SU-DHL-6 (cell line): ENCODE data around the gene ASL.

ENCODE experiments used
- H2AFZ ChIP-seq: fragments of 200-600 bp; sonication (generic); 2 replicates; pipeline ENCODE4 v1.6.1; 2014; ENCODE audit warnings: low read depth, mild to moderate bottlenecking, moderate library complexity, mixed read lengths, antibody characterized with exemption, low read length; ENCODE audit not compliant: severe bottlenecking
- H3F3A ChIP-seq: fragments of 200-600 bp; shearing (Covaris generic); 2 replicates; pipeline ENCODE4 v1.6.0; 2016; ENCODE audit warnings: antibody characterized with exemption, mild to moderate bottlenecking; ENCODE audit not compliant: insufficient read depth
- H3K27ac ChIP-seq: fragments of 200-600 bp; sonication (generic); 2 replicates; pipeline ENCODE4 v1.5.1; 2016; ENCODE audit warnings: low read depth, mild to moderate bottlenecking, low read length, moderate library complexity, mixed read lengths
- H3K27me3 ChIP-seq: fragments of 200-600 bp; sonication (generic), shearing (Covaris generic); 2 replicates; pipeline ENCODE4 v1.6.0; 2014; ENCODE audit warnings: mild to moderate bottlenecking, low read length
- H3K36me3 ChIP-seq: fragments of 200-600 bp; sonication (generic); 2 replicates; pipeline ENCODE4 v1.6.1; 2014; ENCODE audit warnings: mild to moderate bottlenecking, low read length, mixed read lengths
- H3K4me2 ChIP-seq: fragments of 300-600, 200-600 bp; shearing (Covaris generic), sonication (generic); 2 replicates; pipeline ENCODE4 v1.6.0; 2014; ENCODE audit warnings: low read length, low read depth, mild to moderate bottlenecking; ENCODE audit not compliant: poor library complexity, severe bottlenecking
- H3K4me3 ChIP-seq: fragments of 200-600 bp; sonication (generic); 2 replicates; pipeline ENCODE4 v1.5.1; 2014; ENCODE audit warnings: antibody characterized with exemption, low read length, mild to moderate bottlenecking, mixed read lengths; ENCODE audit not compliant: insufficient read depth, poor library complexity, severe bottlenecking
- H3K79me2 ChIP-seq: fragments of 200-600 bp; sonication (generic); 2 replicates; pipeline ENCODE4 v1.6.1; 2014; ENCODE audit warnings: mild to moderate bottlenecking, low read length, moderate library complexity; ENCODE audit not compliant: insufficient read depth
- H3K9ac ChIP-seq: fragments of 200-600 bp; sonication (generic); 2 replicates; pipeline ENCODE4 v1.7.0; 2014; ENCODE audit warnings: mild to moderate bottlenecking, low read length
- H3K9me2 ChIP-seq: fragments of 200-600 bp; sonication (generic); replicated peaks from 2 replicates; pipeline ENCODE4 v1.6.1; 2014; ENCODE audit warnings: low read length; ENCODE audit not compliant: insufficient read depth
- H3K9me3 ChIP-seq: fragments of 200-600 bp; sonication (generic); 2 replicates; pipeline ENCODE4 v1.6.1; 2014; ENCODE audit warnings: low read length, mixed read lengths; ENCODE audit not compliant: insufficient read depth
- H4K20me1 ChIP-seq: fragments of 200-600 bp; sonication (generic); 2 replicates; pipeline ENCODE4 v1.6.1; 2014; ENCODE audit warnings: low read depth, mild to moderate bottlenecking, antibody characterized with exemption, low read length, moderate library complexity, mixed read lengths
- CTCF ChIP-seq: fragments of 200-600 bp; sonication (generic); IDR thresholded peaks from one replicate; pipeline ENCODE4 v1.5.1; 2017; ENCODE audit warnings: antibody characterized with exemption, mild to moderate bottlenecking, low read length, moderate library complexity; ENCODE audit not compliant: insufficient read depth, poor library complexity, severe bottlenecking
- EZH2phosphoT487 ChIP-seq: fragments of 200-600 bp; sonication (generic), shearing (Covaris generic); conservative IDR thresholded peaks from 2 replicates; pipeline ENCODE4 v1.6.1; 2018; ENCODE audit warnings: mild to moderate bottlenecking, antibody characterized with exemption, low read length, moderate library complexity, mixed read lengths

ASL gene

GRCh38 chr7:66095010-66095409, 19.4 kb downstream of the ASL start:
- no peaks in the 10 kb centered on the region for H3K36me3 ChIP-seq
- H3K9ac ChIP-seq = no peak overlapping the region
- H3F3A ChIP-seq = 0 out of 2 replicates have a peak, but pooled peaks cover 4% of the 10 kb centered on the region
- H3K4me2 ChIP-seq = no peak overlapping the region
- TF ChIP-seq EZH2phosphoT487 (no peak), CTCF (no peak)
- H3K9me2 ChIP-seq = no peaks in the 10 kb centered on the region
- H3K9me3 ChIP-seq = no peaks in the 10 kb centered on the region
- H3K27me3 ChIP-seq = no peaks in the 10 kb centered on the region
- H2AFZ ChIP-seq = no peak overlapping the region
- H3K4me3 ChIP-seq = no peak overlapping the region
- no peak overlapping the region for H3K27ac ChIP-seq
- no peaks in the 10 kb centered on the region for H4K20me1 ChIP-seq
- H3K79me2 ChIP-seq = no peaks in the 10 kb centered on the region

DNA sequence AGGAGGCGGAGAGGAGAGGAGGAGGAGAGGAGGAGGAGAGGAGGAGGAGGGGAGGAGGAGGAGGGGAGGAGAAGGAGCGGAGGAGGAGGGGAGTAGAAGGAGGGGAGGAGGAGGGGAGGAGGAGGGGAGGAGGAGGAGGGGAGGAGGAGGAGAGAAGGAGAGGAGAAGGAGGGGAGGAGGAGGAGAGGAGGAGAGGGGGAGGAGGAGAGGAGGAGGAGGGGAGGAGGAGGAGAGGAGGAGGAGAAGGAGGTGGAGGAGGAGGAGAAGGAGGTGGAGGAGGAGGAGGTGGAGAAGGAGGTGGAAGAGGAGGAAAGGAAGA, 23.6 kb downstream of the ASL start:
- Histone ChIP-seq H3K36me3 (no peaks in the 10 kb centered on the region), H4K20me1 (no peaks in the 10 kb centered on the region), H3K9me3 (no peaks in the 10 kb centered on the region), H3K27me3 (no peaks in the 10 kb centered on the region), H3K9me2 (no peaks in the 10 kb centered on the region), H2AFZ (peak overlapping the region; percentile 45), H3F3A (0 out of 2 replicates have a peak, but pooled peaks cover 4% of the 10 kb centered on the region), H3K9ac (no peak overlapping the region), H3K4me2 (no peak overlapping the region), H3K4me3 (no peak overlapping the region), H3K27ac (no peak overlapping the region), H3K79me2 (no peaks in the 10 kb centered on the region)
- TF ChIP-seq EZH2phosphoT487 = no peak
- no peak for TF ChIP-seq CTCF

GRCh38 chr7:66099551-66100407, 24.2 kb downstream of the ASL start:
- no peaks in the 10 kb centered on the region for H3K9me3 ChIP-seq
- TF ChIP-seq CTCF = no peak
- no peak for TF ChIP-seq EZH2phosphoT487
- H3K4me2 ChIP-seq = peak overlapping the region; percentile 38
- no peaks in the 10 kb centered on the region for H3K79me2 ChIP-seq
- H3K4me3 ChIP-seq = no peak overlapping the region
- 0 out of 2 replicates have a peak, but pooled peaks cover 4% of the 10 kb centered on the region for H3F3A ChIP-seq
- no peaks in the 10 kb centered on the region for H3K27me3 ChIP-seq
- no peak overlapping the region for H3K27ac ChIP-seq
- peak overlapping the region; percentile 26; the same call in 1 of the 2 replicates for H3K9ac ChIP-seq
- peak overlapping the region; percentile 45 for H2AFZ ChIP-seq
- H3K36me3 ChIP-seq = no peaks in the 10 kb centered on the region
- no peaks in the 10 kb centered on the region for H3K9me2 ChIP-seq
- H4K20me1 ChIP-seq = no peaks in the 10 kb centered on the region
